ENCODE measurements around the gene SPEF1.
A peak's percentile ranks its signal among the peaks of the same experiment; 100 is the strongest.

SPEF1 gene

GRCh38 chr20:3787324-3788014, 6.2 kb upstream of the SPEF1 start:
- Histone ChIP-seq H3K36me3 (ENCODE audit: control insufficient read depth in 4 of 4, insufficient read depth in 4 of 4, low read length in 3 of 4) (peaks cover 0 to 11% (median 7%) of the 10 kb centered on the region in 4 experiments), H3K27me3 (replicated peaks in 2 of 5; ENCODE audit: control insufficient read depth in 4 of 5, insufficient read depth in 5 of 5, low read length in 4 of 5) (no peaks in the 10 kb centered on the region), H3K27ac (ENCODE audit: insufficient read depth in 1 of 2, low read depth in 1 of 2, low read length in 2 of 2, poor library complexity in 1 of 2, severe bottlenecking in 2 of 2) (peak overlapping the region in 1 of 2 experiments; percentile 22), H3K4me1 (ENCODE audit: control extremely low read depth in 1 of 4, control insufficient read depth in 4 of 4, insufficient read depth in 4 of 4, low read length in 3 of 4) (peaks cover 7 to 27% (median 22%) of the 10 kb centered on the region in 4 experiments), H3K9me3 (ENCODE audit: control extremely low read depth in 1 of 5, control insufficient read depth in 4 of 5, insufficient read depth in 2 of 5, low read depth in 1 of 5, low read length in 4 of 5) (no peaks in the 10 kb centered on the region), H3K4me3 (ENCODE audit: control insufficient read depth in 1 of 7, extremely low read depth in 1 of 7, insufficient read depth in 4 of 7, low read depth in 2 of 7, low read length in 6 of 7) (peak overlapping the region in 6 of 7 experiments; percentile 51 to 73 (median 68))
- no peak for DNase-seq
- 100% methylated on average over 3 of the region's 5 CpGs for WGBS (ENCODE audit: insufficient coverage)
- ChIA-PET CTCF (interaction anchor here (0.7 to 9.4 kb wide), 17 partner anchors 13 to 606 kb away, joined by 3 to 127 read pairs (median 3); partner anchors contain the start of gene AP5S1), POLR2A (interaction anchor here (2.5 kb wide), 1 partner anchor 33 kb away, joined by 7 read pairs; the partner anchor contains the start of gene AP5S1)

GRCh38 chr20:3786665-3787323, 5.5 kb upstream of the SPEF1 start, which contains the start of gene CENPB:
Gene CENPB, minus strand, starts transcription at chr20:3786740. Its CDS starts 257 bp downstream, at chr20:3786483.
- Histone ChIP-seq H3K4me1 (ENCODE audit: control extremely low read depth in 1 of 4, control insufficient read depth in 4 of 4, insufficient read depth in 4 of 4, low read length in 3 of 4) (peaks cover 7 to 27% (median 22%) of the 10 kb centered on the region in 4 experiments), H3K4me3 (ENCODE audit: control insufficient read depth in 1 of 7, extremely low read depth in 1 of 7, insufficient read depth in 4 of 7, low read depth in 2 of 7, low read length in 6 of 7) (peak within 1 kb of the TSS; percentile 38 to 83 (median 70)), H3K9me3 (ENCODE audit: control extremely low read depth in 1 of 5, control insufficient read depth in 4 of 5, insufficient read depth in 2 of 5, low read depth in 1 of 5, low read length in 4 of 5) (no peaks in the 10 kb centered on the region), H3K27me3 (replicated peaks in 2 of 5; ENCODE audit: control insufficient read depth in 4 of 5, insufficient read depth in 5 of 5, low read length in 4 of 5) (no peaks in the 10 kb centered on the region), H3K36me3 (ENCODE audit: control insufficient read depth in 4 of 4, insufficient read depth in 4 of 4, low read length in 3 of 4) (peaks cover 0 to 11% (median 7%) of the 10 kb centered on the region in 4 experiments), H3K27ac (ENCODE audit: insufficient read depth in 1 of 2, low read depth in 1 of 2, low read length in 2 of 2, poor library complexity in 1 of 2, severe bottlenecking in 2 of 2) (peak within 1 kb of the TSS in 1 of 2 experiments; percentile 54)
- CTCF ChIA-PET = interaction anchor here (0.6 to 9.4 kb wide), 20 partner anchors 9 to 230 kb away, joined by 3 to 127 read pairs (median 3); partner anchors contain the start of genes AP5S1 and CDC25B
- DNase-seq = peak; percentile 87 to 93 (median 93)
- POLR2A ChIA-PET = interaction anchor here (2.5 kb wide), 1 partner anchor 34 kb away, joined by 7 read pairs; the partner anchor contains the start of gene AP5S1
- WGBS (ENCODE audit: insufficient coverage) = 2% methylated on average over 35 of the region's 70 CpGs

GRCh38 chr20:3786126-3786484, 4.9 kb upstream of the SPEF1 start:
- peak overlapping the region; percentile 35 to 83 (median 70) for H3K4me3 ChIP-seq (ENCODE audit: control insufficient read depth in 1 of 7, extremely low read depth in 1 of 7, insufficient read depth in 4 of 7, low read depth in 2 of 7, low read length in 6 of 7)
- H3K27ac ChIP-seq (ENCODE audit: insufficient read depth in 1 of 2, low read depth in 1 of 2, low read length in 2 of 2, poor library complexity in 1 of 2, severe bottlenecking in 2 of 2) = peak overlapping the region in 1 of 2 experiments; percentile 54
- H3K9me3 ChIP-seq (ENCODE audit: control extremely low read depth in 1 of 5, control insufficient read depth in 4 of 5, insufficient read depth in 2 of 5, low read depth in 1 of 5, low read length in 4 of 5) = no peaks in the 10 kb centered on the region
- no peaks in the 10 kb centered on the region for H3K27me3 ChIP-seq (replicated peaks in 2 of 5; ENCODE audit: control insufficient read depth in 4 of 5, insufficient read depth in 5 of 5, low read length in 4 of 5)
- DNase-seq = peak; percentile 47 to 69 (median 62)
- CTCF ChIA-PET = interaction anchor here (0.6 to 9.4 kb wide), 13 partner anchors 9 to 109 kb away, joined by 3 to 127 read pairs (median 3); partner anchors contain the start of genes AP5S1 and CDC25B
- POLR2A ChIA-PET = interaction anchor here (0.6 to 2.5 kb wide), 2 partner anchors 34 to 67 kb away, joined by 3 to 7 read pairs; partner anchors contain the start of gene AP5S1
- WGBS (ENCODE audit: insufficient coverage) = 1% methylated on average over 33 of the region's 35 CpGs
- peaks cover 7 to 29% (median 24%) of the 10 kb centered on the region in 4 experiments for H3K4me1 ChIP-seq (ENCODE audit: control extremely low read depth in 1 of 4, control insufficient read depth in 4 of 4, insufficient read depth in 4 of 4, low read length in 3 of 4)
- H3K36me3 ChIP-seq (ENCODE audit: control insufficient read depth in 4 of 4, insufficient read depth in 4 of 4, low read length in 3 of 4) = peaks cover 0 to 11% (median 7%) of the 10 kb centered on the region in 4 experiments

- Histone ChIP-seq H3K27ac (ENCODE audit: insufficient read depth in 1 of 2, low read depth in 1 of 2, low read length in 2 of 2, poor library complexity in 1 of 2, severe bottlenecking in 2 of 2) (peak overlapping the region in 1 of 2 experiments; percentile 54), H3K36me3 (ENCODE audit: control insufficient read depth in 4 of 4, insufficient read depth in 4 of 4, low read length in 3 of 4) (peaks cover 0 to 11% (median 7%) of the 10 kb centered on the region in 4 experiments), H3K4me1 (ENCODE audit: control extremely low read depth in 1 of 4, control insufficient read depth in 4 of 4, insufficient read depth in 4 of 4, low read length in 3 of 4) (peaks cover 7 to 35% (median 28%) of the 10 kb centered on the region in 4 experiments), H3K9me3 (ENCODE audit: control extremely low read depth in 1 of 5, control insufficient read depth in 4 of 5, insufficient read depth in 2 of 5, low read depth in 1 of 5, low read length in 4 of 5) (no peaks in the 10 kb centered on the region), H3K27me3 (replicated peaks in 2 of 5; ENCODE audit: control insufficient read depth in 4 of 5, insufficient read depth in 5 of 5, low read length in 4 of 5) (peaks cover 0 to under 1% (median 0%) of the 10 kb centered on the region in 5 experiments), H3K4me3 (ENCODE audit: control insufficient read depth in 1 of 7, extremely low read depth in 1 of 7, insufficient read depth in 4 of 7, low read depth in 2 of 7, low read length in 6 of 7) (peak overlapping the region; percentile 35 to 83 (median 70))
- ChIA-PET POLR2A (interaction anchor here (0.6 kb wide), 1 partner anchor 68 kb away, joined by 3 read pairs; no protein-coding TSS in a partner anchor), CTCF (interaction anchor here (0.6 to 9.4 kb wide), 13 partner anchors 8 to 74 kb away, joined by 3 to 127 read pairs (median 4); partner anchors contain the start of genes AP5S1 and CDC25B)
- 55% methylated on average over 71 of the region's 79 CpGs for WGBS (ENCODE audit: insufficient coverage)
- DNase-seq = no peak
Observed at GRCh38 chr20:3785240-3786125, 4.2 kb upstream of the SPEF1 start.

GRCh38 chr20:3784863-3785239, 3.6 kb upstream of the SPEF1 start:
- ChIA-PET POLR2A (no interaction called here), CTCF (interaction anchor here (1.0 to 9.4 kb wide), 4 partner anchors 16 to 73 kb away, joined by 3 to 127 read pairs (median 4); partner anchors contain the start of gene AP5S1)
- DNase-seq = no peak
- Histone ChIP-seq H3K9me3 (ENCODE audit: control extremely low read depth in 1 of 5, control insufficient read depth in 4 of 5, insufficient read depth in 2 of 5, low read depth in 1 of 5, low read length in 4 of 5) (no peaks in the 10 kb centered on the region), H3K4me1 (ENCODE audit: control extremely low read depth in 1 of 4, control insufficient read depth in 4 of 4, insufficient read depth in 4 of 4, low read length in 3 of 4) (peaks cover 7 to 35% (median 28%) of the 10 kb centered on the region in 4 experiments), H3K36me3 (ENCODE audit: control insufficient read depth in 4 of 4, insufficient read depth in 4 of 4, low read length in 3 of 4) (peaks cover 0 to 11% (median 7%) of the 10 kb centered on the region in 4 experiments), H3K27me3 (replicated peaks in 2 of 5; ENCODE audit: control insufficient read depth in 4 of 5, insufficient read depth in 5 of 5, low read length in 4 of 5) (peaks cover 0 to 2% (median under 1%) of the 10 kb centered on the region in 5 experiments), H3K27ac (ENCODE audit: insufficient read depth in 1 of 2, low read depth in 1 of 2, low read length in 2 of 2, poor library complexity in 1 of 2, severe bottlenecking in 2 of 2) (no peak overlapping the region), H3K4me3 (ENCODE audit: control insufficient read depth in 1 of 7, extremely low read depth in 1 of 7, insufficient read depth in 4 of 7, low read depth in 2 of 7, low read length in 6 of 7) (no peak overlapping the region)
- WGBS (ENCODE audit: insufficient coverage) = 87% methylated on average over 5 of the region's 6 CpGs

GRCh38 chr20:3784216-3784853, 3.1 kb upstream of the SPEF1 start:
- Histone ChIP-seq H3K4me3 (ENCODE audit: control insufficient read depth in 1 of 7, extremely low read depth in 1 of 7, insufficient read depth in 4 of 7, low read depth in 2 of 7, low read length in 6 of 7) (no peak overlapping the region), H3K36me3 (ENCODE audit: control insufficient read depth in 4 of 4, insufficient read depth in 4 of 4, low read length in 3 of 4) (peaks cover 0 to 11% (median 7%) of the 10 kb centered on the region in 4 experiments), H3K27ac (ENCODE audit: insufficient read depth in 1 of 2, low read depth in 1 of 2, low read length in 2 of 2, poor library complexity in 1 of 2, severe bottlenecking in 2 of 2) (no peak overlapping the region), H3K4me1 (ENCODE audit: control extremely low read depth in 1 of 4, control insufficient read depth in 4 of 4, insufficient read depth in 4 of 4, low read length in 3 of 4) (peaks cover 7 to 35% (median 28%) of the 10 kb centered on the region in 4 experiments), H3K9me3 (ENCODE audit: control extremely low read depth in 1 of 5, control insufficient read depth in 4 of 5, insufficient read depth in 2 of 5, low read depth in 1 of 5, low read length in 4 of 5) (no peaks in the 10 kb centered on the region), H3K27me3 (replicated peaks in 2 of 5; ENCODE audit: control insufficient read depth in 4 of 5, insufficient read depth in 5 of 5, low read length in 4 of 5) (peaks cover 0 to 6% (median 5%) of the 10 kb centered on the region in 5 experiments)
- WGBS (ENCODE audit: insufficient coverage) = 87% methylated on average over 15 of the region's 17 CpGs
- CTCF ChIA-PET = interaction anchor here (1.0 to 9.4 kb wide), 3 partner anchors 34 to 74 kb away, joined by 3 to 127 read pairs (median 4); partner anchors contain the start of gene AP5S1
- no peak for DNase-seq
- POLR2A ChIA-PET = no interaction called here

Measured in common myeloid progenitor, CD34-positive (primary cell).